HG02763 (cell line): Measurements from ENCODE around the gene KCNAB1.
"Not testable (repeated sequence)": the region's sequence is repeated elsewhere in the genome, so short reads cannot be mapped to it uniquely, and the experiment has no call there.

Experiments used
- ATAC-seq: cut with Tn5 transposase; IDR thresholded peaks from one replicate; pipeline ENCODE4 v1.9.1; 2021; ENCODE audit warnings: mild to moderate bottlenecking, moderate library complexity; ENCODE audit not compliant: unreplicated experiment

Gene KCNAB1

DNA sequence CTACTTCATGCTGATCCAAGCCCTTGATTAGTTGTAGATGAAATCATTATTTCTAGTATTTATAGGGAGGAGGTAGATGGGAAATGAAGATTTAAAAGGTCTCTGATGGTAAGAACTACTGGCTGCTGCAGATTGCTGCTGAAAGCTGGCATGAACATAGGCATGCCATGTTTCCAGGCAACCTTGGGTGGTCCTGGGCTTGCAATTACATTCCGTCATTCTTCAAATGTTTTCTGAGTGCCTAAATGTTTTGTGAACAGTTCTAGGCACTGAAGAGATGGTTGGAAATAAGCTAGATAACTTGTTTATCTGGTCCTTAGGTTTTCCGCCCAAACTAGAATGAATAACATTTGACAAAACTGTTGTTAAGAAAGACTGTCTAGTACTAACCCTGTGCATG lies 95.8 kb downstream of the KCNAB1 start:
- no peak for ATAC-seq

DNA sequence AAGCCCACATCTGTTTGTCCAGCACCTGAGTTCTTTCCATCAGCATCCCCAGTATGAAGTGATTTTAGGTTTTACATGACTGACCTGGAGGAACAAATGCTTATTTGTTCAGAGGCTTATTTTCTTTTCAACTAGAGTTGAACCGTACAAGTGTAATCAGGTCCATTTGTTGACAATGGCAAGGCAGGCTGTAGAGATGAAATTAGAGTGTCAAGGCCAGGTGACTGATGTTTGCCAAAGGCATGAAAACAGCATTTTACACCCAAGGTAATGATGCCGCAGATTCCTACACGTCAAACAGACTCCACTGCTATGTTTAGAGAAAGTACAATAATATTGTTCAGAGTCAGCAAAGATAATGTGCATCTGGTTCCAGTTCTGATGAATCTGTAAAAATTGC lies 96.5 kb downstream of the KCNAB1 start:
- no peak for ATAC-seq

DNA sequence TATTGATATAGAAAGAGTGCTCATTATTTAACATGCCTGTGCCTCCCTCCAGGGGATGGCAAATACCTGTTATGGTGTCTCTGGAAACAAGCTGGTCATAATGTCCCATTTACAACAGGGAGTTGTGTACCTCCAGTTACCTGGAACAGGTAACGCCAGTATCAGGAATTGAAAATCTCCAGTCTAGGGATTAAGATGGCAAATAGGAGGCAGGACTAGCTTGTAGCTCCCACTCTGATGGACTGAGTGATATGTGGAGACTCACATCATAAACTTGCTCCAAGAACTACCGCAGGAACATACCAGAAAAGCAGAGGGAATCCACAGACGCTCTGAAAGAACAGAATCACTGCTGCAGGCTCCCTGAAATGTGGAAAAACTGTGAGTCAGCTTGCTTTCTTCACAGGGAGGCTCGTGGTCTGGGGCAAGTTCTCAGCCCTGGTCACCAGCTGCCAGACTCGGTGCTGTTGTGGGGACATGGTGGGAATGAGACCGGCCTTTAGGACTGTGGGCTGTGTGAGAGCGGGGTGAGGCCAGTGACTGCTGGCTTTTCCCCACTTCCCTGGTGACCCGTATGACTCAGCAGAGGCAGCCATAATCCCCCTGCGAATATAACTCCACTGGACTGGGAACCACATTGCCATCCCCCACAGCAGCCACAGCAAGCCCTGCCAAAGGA lies 97.4 kb downstream of the KCNAB1 start:
- no peak for ATAC-seq

DNA sequence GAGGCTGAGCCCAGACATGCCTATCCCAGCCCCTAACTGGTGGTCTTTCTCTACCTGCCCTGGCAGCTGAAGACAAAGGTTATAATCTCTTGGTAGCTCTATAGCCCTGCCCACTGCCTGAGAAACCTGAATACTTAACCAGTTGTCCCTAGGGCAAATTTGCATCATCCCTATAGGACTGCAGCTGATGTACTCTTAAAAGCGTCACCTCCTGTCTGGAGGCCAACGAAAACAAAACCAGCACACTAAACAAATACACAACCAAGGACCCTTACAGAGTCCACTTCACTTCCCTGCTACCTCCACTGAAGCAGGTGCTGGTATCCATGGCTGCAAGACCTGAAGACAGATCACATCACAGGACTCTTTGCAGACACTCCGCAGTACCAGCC lies 98.0 kb downstream of the KCNAB1 start:
- no peak for ATAC-seq

DNA sequence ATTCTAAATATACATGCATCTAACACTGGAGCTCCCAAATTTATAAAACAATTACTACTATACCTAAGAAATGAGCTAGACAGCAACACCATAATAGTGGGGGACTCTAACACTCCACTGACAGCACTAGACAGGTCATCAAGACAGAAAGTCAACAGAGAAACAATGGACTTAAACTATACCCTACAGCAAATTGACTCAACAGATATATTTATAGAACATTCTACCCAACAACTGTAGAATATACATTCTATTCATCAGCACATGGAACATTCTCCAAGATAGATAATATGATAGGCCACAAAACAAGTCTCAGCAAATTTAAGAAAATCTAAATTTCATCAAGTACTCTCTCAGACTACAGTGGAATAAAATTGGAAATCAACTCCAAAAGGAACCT lies 102.0 kb downstream of the KCNAB1 start:
- not testable (repeated sequence) for ATAC-seq

DNA sequence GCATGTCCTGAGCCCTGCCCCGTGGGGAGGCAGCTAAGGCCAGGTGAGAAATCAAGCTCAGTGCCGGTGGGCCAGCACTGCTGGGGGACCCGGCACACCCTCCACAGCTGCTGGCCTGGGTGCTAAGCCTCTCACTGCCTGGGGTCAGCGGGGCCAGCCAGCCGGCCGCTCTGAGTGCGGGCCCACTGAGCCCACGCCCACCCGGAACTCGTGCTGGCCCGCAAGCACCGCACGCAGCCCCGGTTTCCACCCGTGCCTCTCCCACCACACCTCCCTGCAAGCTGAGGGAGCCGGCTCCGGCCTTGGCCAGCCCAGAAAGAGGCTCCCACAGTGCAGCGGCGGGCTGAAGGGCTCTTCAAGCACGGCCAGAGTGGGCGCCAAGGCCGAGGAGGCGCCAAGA lies 103.7 kb downstream of the KCNAB1 start:
- ATAC-seq, result not testable (repeated sequence)

DNA sequence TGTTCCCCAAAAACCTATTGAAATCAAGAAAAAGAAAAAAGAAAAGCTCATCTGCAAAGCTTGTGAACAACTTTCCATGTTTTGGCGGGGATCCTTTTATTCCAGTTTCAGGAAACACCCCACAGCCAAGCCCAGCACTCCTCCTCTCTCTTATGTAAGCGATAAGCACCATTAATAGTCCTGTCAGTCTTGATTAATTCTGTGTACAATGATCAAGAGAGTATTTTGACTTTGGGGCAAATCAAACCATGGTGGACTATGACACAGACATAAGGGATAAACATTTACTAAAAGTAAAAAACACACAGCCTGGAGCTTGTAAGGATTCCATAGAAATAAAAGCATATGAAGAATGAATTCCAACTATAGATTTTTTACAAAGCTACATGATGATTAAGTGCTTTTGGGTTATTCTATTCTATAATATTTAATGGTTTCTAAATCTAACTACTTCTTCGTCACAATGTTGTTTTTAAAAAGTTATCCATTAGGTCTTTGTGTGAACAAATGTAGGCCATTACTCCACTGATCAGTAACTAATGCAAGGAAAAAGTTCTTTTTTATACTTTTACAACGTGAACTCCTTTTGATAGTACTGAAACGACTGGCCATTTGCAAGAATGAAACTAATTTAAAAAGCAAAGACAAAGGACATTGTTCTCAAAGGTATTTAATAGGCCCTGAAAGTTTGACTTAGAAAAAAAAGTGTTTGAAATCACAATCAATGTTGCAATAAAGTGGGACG lies 106.5 kb downstream of the KCNAB1 start:
- no peak for ATAC-seq

DNA sequence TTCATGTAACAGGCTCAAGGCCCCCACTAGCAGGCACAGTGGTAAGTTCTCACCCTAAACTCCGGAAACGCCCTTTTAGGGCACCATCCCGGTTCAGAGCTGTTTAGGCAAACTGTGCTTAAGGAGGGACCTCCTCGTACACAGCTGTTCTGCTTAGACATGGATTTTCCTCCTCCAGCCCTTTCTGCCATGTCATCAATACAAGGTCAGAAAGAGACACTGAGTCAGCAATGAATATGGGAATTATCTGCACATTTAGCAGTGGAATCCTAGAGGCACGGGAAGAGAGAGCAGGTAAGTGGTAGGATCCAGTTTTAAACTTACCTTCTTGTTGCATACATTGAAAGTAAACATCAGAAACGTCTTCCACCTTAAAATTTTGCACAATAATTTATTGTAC lies 107.3 kb downstream of the KCNAB1 start:
- no peak for ATAC-seq

DNA sequence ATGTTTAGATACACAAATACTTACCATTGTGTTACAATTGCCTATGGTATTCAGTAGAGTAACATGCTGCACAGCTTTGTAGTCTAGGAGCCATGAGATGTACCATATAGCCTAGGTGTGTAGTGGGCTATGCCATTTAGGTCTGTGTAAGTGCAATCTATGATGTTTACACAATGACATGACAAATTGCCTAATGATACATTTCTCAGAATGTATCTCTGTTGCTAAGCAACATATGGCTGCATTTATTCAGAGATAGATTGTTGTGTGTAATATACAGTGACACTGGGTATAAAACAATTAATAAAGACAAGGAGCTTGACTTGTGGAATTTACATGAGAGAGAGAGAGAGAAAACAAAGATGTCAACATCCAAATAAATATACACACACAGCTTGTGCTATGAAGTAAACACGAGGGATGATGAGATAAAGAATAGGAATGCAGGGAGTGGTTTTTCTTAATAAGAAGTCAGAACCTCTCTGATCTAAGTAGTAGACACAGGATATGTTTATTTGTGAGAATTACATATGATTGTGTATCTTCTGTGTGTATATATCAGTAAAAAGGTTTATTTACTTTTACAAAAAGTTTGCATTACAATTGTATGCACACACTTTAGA lies 110.0 kb downstream of the KCNAB1 start:
- ATAC-seq, result no peak

DNA sequence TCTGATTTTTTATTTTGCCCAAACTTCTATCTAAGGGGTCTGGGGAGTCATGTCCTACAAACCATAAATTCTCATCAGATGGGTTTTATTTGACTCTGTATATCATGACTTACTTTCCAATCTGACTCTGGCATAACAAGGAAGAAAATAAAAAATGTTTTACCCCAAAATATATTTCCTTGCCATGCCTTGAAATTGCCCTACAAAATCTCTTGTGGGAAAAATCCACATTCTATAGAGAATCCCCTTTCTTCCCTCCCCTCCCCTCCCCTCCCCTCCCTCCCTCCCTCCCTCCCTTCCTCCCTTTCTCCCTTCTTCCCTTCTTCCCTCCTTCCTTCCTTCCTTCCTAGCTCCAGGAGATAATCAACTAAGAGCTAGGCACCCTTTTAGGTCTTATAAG lies 110.8 kb downstream of the KCNAB1 start:
- ATAC-seq, result not testable (repeated sequence)

DNA sequence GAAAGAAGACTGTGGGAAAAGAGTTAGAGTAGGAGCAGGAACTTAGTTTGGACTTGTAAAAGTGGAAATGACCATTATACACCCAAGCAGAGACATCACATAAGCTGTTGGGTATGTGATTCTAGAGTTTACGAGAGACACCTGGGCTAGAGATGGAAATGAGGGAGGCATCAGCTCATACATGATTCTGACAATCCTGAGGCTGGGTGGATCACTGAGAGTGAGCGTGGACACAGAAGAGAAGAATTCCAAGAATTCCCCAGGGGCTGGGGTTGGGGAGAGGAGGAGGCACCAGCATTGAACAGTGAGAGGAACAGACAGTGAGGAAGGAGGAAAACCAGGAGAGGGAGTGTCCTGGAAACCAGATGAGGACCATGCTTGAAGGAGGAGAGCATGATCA lies 113.5 kb downstream of the KCNAB1 start:
- ATAC-seq, result no peak

DNA sequence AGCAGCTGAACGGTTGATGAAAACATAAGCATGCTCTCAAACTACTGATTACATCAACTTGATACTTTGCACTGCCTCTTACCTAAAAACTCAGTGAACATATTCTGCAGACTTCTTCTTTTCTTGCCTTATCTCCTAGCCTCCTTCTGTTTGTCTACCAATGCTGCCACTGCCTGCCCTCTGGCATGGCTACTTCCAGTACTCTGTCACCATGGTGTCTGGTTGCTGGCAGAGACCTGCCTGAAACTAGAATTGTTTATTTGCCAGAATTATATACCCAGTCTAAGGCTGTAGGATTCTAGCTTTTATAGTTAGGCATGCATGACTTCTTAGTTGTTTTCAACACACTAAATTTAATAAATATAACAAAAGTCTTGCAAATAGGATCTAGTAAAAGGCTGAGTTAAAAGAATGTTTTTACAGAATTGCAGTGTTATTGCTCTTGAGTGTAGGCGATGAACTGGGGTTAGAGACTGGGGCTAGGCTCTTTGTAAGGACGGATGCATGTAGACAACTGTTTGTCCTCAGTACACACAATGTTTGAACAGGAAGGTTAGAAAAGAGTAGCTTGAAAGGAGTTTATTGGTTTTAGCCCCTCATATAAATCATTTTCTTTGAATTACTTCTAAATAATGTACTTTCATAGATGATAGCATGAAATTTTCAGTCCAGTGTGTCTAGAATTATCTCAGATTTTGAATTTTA lies 116.3 kb downstream of the KCNAB1 start:
- ATAC-seq, result no peak

DNA sequence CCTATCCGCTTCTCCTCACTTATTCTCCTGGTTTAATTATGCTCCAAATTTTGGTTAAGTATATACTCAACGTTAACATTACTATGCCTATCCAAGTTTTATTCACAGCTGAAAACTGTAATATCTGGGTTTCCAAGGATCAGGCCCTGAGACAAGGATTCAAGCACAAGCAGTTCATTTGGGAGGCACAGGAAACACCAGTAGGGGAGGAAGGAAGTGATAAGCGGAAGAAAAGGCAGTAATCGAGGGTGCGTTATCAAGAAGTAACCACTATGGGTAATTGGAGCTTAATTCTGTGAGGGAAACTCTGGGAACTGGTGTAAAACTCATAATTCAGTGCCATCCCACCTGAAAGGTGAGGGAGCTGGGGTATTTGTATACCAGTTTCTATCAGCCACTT lies 120.3 kb downstream of the KCNAB1 start:
- ATAC-seq, result no peak

DNA sequence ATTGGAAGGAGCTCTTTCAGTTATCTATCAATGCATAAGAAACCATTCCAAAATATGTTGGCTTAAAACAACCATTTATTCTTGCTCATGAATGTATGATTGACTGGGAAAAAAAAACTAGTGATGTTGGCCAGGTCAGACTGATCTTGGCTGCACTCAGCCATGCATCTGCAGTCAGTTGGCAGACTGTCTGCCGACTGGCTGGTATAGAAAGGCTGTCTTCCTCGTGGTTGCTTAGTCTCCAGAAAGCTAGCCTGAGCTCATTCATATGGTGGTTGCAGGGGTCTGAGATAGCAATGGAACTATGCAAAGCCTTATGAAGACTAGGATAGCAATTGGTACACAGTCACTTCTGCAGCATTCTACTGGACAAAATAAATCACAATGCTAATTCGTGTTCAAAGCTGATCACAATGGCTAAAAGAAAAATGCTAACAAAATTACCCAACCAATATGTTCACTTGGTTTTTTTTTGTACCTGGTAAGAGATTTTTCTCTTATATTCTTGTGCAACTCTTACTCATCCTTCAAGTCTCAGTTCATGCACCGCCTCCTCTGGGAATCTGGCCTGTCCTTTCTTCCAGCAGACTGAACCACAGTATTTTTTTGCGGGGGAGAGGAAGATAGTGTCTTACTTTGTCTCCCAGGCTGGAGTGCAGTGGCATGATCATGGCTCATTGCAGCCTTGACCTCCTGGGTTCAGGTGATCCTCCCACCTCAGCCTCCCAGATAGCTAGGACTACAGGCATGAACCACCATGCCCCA lies 126.8 kb downstream of the KCNAB1 start:
- ATAC-seq, result no peak

DNA sequence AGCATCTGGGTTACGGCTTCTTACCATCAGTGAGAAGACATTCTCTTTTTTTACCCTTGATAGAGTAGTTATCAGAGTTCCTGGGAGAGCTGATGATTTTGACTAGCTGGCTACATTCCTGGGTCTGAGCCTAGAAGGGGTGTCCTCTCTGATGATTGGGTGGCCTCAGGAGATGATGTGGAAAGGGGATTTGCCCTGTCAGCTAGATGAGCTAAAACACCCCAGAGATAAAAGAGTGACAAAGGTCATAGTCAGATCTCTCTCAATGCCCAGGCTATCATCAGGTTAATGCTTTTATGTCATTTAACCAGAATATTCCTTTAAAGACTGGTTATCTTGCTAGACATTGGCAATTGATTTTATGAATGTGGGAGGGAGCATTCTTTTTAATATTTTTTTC lies 130.2 kb downstream of the KCNAB1 start:
- no peak for ATAC-seq

DNA sequence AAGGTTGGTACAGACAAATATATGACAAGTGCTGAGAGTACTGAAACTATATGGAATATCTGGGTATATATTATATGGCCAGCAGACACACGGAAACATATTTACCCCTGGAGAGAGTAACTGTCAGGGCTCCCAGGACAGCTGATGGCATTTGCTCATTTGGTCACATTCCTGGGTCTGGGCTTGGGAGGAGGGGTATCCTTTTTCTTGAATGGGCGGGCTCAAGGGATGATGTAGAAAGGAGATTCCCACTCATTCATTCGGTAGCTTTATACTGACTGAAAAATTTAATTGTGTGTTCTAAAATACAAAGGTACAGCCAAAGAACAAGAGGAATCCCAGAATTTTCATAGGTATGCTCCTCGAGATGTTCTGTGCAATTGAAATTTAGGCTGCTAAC lies 131.0 kb downstream of the KCNAB1 start:
- no peak for ATAC-seq

DNA sequence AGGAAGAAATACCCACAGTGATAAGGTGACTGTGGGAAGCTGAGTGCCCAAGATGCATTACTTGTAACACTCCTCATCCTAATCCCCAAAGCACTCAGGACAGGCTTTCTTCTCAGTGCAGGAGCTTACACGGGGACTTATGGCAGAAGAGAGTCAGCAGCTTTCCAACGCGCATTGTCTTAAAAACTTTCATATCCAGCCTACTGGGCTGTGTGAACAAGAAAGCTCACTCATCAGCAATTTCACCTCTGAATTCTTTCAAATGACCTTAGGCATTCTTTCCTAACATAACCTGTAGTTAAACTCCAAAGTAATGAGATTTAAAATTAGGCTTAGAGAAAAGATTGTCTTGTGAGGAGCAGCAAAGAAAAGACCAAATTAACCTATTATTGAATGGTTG lies 132.3 kb downstream of the KCNAB1 start:
- no peak for ATAC-seq

DNA sequence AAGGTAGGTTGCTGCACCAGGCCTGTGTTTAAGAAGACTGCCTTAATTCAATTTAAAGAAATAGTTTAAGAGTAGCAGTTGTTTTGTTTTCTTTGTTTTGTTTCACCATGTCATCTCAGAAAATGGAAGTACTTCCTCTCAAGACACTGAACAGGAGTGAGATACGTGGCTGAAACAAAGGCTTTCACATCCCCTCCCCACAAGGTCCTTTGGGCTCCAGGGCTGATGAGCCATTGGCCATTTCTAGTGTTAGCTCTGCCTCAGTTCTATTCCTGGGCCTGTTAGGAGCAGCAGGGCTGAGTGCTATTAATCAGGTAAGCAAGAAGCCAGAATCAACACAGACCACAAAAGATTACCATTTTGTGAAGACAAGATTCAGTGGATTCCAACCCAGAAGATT lies 132.8 kb downstream of the KCNAB1 start:
- ATAC-seq, result no peak

DNA sequence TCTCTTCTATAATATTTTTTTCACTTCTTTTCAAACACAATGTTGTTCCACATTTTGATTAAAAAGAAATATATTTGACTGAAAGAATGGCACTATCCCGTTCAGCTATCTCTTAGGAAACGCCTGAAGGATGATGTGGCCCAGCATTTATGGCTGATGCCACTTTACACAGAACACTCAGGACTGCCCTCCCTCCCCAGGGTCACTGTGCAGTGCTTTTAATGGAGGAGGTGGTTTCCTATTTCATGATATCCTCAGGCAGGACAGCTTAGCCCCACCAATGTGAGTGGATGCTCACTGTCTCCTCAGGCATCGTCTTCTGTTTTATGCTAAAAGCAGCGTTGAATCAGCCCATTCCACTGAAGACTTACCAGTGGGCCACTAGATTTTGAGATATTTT lies 135.9 kb downstream of the KCNAB1 start:
- ATAC-seq, result no peak

DNA sequence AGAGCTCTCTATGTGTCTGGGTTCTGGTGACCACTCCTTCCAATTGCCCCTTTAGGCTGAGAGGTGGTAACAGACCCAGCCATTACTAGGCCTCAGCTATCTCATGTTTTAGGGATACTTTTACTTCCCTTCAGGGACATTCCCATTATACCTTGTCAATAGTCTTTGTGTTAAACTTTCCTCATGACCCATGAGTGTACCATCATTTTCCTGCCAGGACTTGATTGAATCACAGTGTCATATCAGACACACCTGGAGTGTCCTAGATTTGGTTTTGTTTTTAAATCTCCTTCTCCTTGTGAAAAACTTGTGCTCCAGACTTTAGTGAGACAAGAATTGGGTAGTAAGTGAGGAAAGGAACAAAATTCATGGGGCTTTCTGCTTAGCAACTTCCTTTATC lies 136.6 kb downstream of the KCNAB1 start:
- ATAC-seq, result no peak

DNA sequence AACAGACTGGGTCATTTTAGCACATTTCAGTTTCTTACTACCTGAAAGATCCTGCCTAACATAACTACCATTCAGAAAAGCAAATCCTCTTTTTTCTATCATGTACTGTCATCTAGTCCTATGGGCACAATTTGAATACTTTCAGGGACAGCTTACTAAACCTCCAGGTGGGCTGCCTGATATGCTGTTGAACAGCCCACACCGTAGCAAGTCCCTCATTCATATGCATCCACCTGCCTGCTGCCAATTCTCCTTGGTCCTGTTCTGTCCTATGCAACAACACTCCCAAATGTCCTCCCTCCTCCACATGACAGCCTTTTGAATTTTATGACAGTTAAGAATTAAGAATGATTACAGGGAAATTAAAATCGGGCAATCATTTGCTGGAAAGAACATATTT lies 137.9 kb downstream of the KCNAB1 start:
- ATAC-seq, result no peak
